HepG2 (cell line): Measurements from ENCODE around the gene CCDC150. TPM values are rescaled to one million over a fixed set of nuclear protein-coding genes. Genes with fewer than 3 reads are reported as not detected.
A peak's percentile ranks its signal among the peaks of the same experiment; 100 is the strongest.

Source experiments
- ATF5 ChIP-seq: sonication (generic); formaldehyde crosslinking; IDR thresholded peaks from 2 replicates; pipeline ENCODE4 v1.4.0; 2020; ENCODE audit warnings: mild to moderate bottlenecking, low read depth, missing genetic modification reagents
- FOXA3 ChIP-seq: IDR thresholded peaks from 2 replicates; pipeline ENCODE4 v1.6.1; 2016; ENCODE audit warnings: missing genetic modification reagents, missing compliant biosample characterization
- MAZ ChIP-seq, 2 experiments: sonication (generic) in 1 of 2; formaldehyde crosslinking in 1 of 2; IDR thresholded peaks; 2 replicates each; pipeline versions ENCODE4 v1.5.0 to v1.6.1; 2012 to 2020; ENCODE audit warnings: low read depth in 2 of 2, mild to moderate bottlenecking in 2 of 2, borderline replicate concordance in 1 of 2, improper control_type of control experiment in 1 of 2, low read length in 1 of 2, missing genetic modification reagents in 1 of 2, moderate library complexity in 1 of 2
- MXD3 ChIP-seq: IDR thresholded peaks from 2 replicates; pipeline ENCODE4 v1.6.1; 2016; ENCODE audit warnings: mild to moderate bottlenecking, missing biosample characterization, missing genetic modification reagents
- PBX3 ChIP-seq: sonication (generic); formaldehyde crosslinking; IDR thresholded peaks from 2 replicates; pipeline ENCODE4 v1.8.1; 2023; ENCODE audit warnings: missing genetic modification reagents, inconsistent platforms, borderline replicate concordance
- PHF21A ChIP-seq: sonication (generic); formaldehyde crosslinking; IDR thresholded peaks from 2 replicates; pipeline ENCODE4 v1.5.0; 2020; ENCODE audit warnings: mild to moderate bottlenecking, missing genetic modification reagents
- PHF8 ChIP-seq: sonication (generic); formaldehyde crosslinking; IDR thresholded peaks from 2 replicates; pipeline ENCODE4 v1.5.0; 2020; ENCODE audit warnings: missing genetic modification reagents
- REL ChIP-seq: sonication (generic); formaldehyde crosslinking; conservative IDR thresholded peaks from 2 replicates; pipeline ENCODE4 v1.8.0; 2022; ENCODE audit warnings: mild to moderate bottlenecking, missing genetic modification reagents, moderate library complexity
- SNAI1 ChIP-seq: sonication (generic); formaldehyde crosslinking; IDR thresholded peaks from 2 replicates; pipeline ENCODE4 v1.5.0; 2020; ENCODE audit warnings: mild to moderate bottlenecking, missing genetic modification reagents, borderline replicate concordance
- TCF7L2 ChIP-seq: IDR thresholded peaks from 2 replicates; pipeline ENCODE4 v1.6.1; 2011; ENCODE audit warnings: mild to moderate bottlenecking, low read depth, low read length, moderate library complexity
- TOE1 ChIP-seq: sonication (generic); formaldehyde crosslinking; IDR thresholded peaks from 2 replicates; pipeline ENCODE4 v1.4.0; 2020; ENCODE audit warnings: mild to moderate bottlenecking, missing genetic modification reagents
- YY1 ChIP-seq: IDR thresholded peaks from 2 replicates; pipeline ENCODE4 v1.6.1; 2011; ENCODE audit warnings: low read length, low read depth, moderate library complexity, mild to moderate bottlenecking; ENCODE audit not compliant: insufficient read depth, insufficient replicate concordance
- ZFP62 ChIP-seq: sonication (generic); formaldehyde crosslinking; IDR thresholded peaks from 2 replicates; pipeline ENCODE4 v1.4.0; 2020; ENCODE audit warnings: missing genetic modification reagents
- ZFY ChIP-seq: sonication (generic); formaldehyde crosslinking; IDR thresholded peaks from 2 replicates; pipeline ENCODE4 v1.4.0; 2020; ENCODE audit warnings: missing genetic modification reagents
- ZNF24 ChIP-seq: fragments of 450-650 bp; IDR thresholded peaks from 2 replicates; pipeline ENCODE4 v1.6.1; 2017; ENCODE audit warnings: antibody characterized with exemption, mild to moderate bottlenecking
- ZNF260 ChIP-seq: sonication (generic); formaldehyde crosslinking; IDR thresholded peaks from 2 replicates; pipeline ENCODE4 v1.4.0; 2020; ENCODE audit warnings: missing genetic modification reagents, low read depth, mild to moderate bottlenecking, borderline replicate concordance
- ZNF609 ChIP-seq: sonication (generic); formaldehyde crosslinking; IDR thresholded peaks from 2 replicates; pipeline ENCODE4 v1.4.0; 2020; ENCODE audit warnings: mild to moderate bottlenecking, missing genetic modification reagents, borderline replicate concordance
- ZNF768 ChIP-seq: sonication (generic); formaldehyde crosslinking; IDR thresholded peaks from 2 replicates; pipeline ENCODE4 v1.4.0; 2020; ENCODE audit warnings: missing genetic modification reagents
- ZNF800 ChIP-seq: sonication (generic); formaldehyde crosslinking; IDR thresholded peaks from 2 replicates; pipeline ENCODE4 v1.4.0; 2020; ENCODE audit warnings: missing genetic modification reagents
- polyA plus RNA-seq, 8 experiments: library from polyadenylated mRNA; depleted of rRNA in 3 of 8; stranded (reverse) in 7 of 8; unstranded in 1 of 8; fragments of >200 nt; fragmentation: Illumina TruSeq in 4 of 8; extraction: Trizol in 4 of 8; gene quantifications; 2 replicates each; pipeline versions ENCODE4 v1.2.1 to v1.2.3, GENCODE V29; 2011 to 2016; ENCODE audit warnings: low read depth in 4 of 8, missing spikeins in 1 of 8, mixed read lengths in 1 of 8; ENCODE audit not compliant: insufficient read depth in 1 of 8
- total RNA-seq, 5 experiments: library from RNA; depleted of rRNA; stranded (reverse); fragments of >200 nt; fragmentation: Illumina TruSeq; extraction: Trizol; gene quantifications; 2 replicates each; pipeline ENCODE4 v1.2.3, GENCODE V29; 2016; ENCODE audit warnings: low read depth in 1 of 5

CCDC150 gene
- total and polyA plus RNA-seq, 2 of the 13 experiments (the other 11 are each of a cell fraction or from before 2014, with no cell fraction given): 14.9 to 32.6 TPM

GRCh38 chr2:196639180-196640030 is at the start of gene CCDC150 (continued):
- TF ChIP-seq ZNF609 (CRISPR knock-in tag): peak; percentile 29; the same call in 1 of the 2 replicates
- no peak for TF ChIP-seq ZNF24
- peak; percentile 30; the same call in 1 of the 2 replicates for TF ChIP-seq TOE1 (CRISPR knock-in tag)
- TF ChIP-seq MXD3 (CRISPR knock-in tag): no peak; the same call in 1 of the 2 replicates
- no peak for TF ChIP-seq ZNF800 (CRISPR knock-in tag)
- TF ChIP-seq PHF8 (CRISPR knock-in tag): peak; percentile 83
- TF ChIP-seq ZNF260 (CRISPR knock-in tag): no peak
- TF ChIP-seq ZFP62 (CRISPR knock-in tag): no peak
- TF ChIP-seq PHF21A (CRISPR knock-in tag): peak; percentile 79
- peak; percentile 86 for TF ChIP-seq ZFY (CRISPR knock-in tag)
- no peak for TF ChIP-seq REL (CRISPR knock-in tag)
- TF ChIP-seq PBX3 (CRISPR knock-in tag): no peak
- TF ChIP-seq TCF7L2: no peak
- TF ChIP-seq ATF5 (CRISPR knock-in tag): no peak
- TF ChIP-seq YY1: peak; percentile 97
- peak; percentile 58; the same call in 1 of the 2 replicates for TF ChIP-seq FOXA3
- TF ChIP-seq MAZ (IDR thresholded peaks at IDR 0.05; ENCODE audit: borderline replicate concordance, low read depth, low read length): 0 out of 2 replicates have a peak, but pooled peaks have one; percentile 13
- peak; percentile 89 for TF ChIP-seq MAZ (CRISPR knock-in tag; IDR thresholded peaks at IDR 0.05; ENCODE audit: low read depth)
- TF ChIP-seq ZNF768 (CRISPR knock-in tag): peak; percentile 78; the same call in 1 of the 2 replicates
- TF ChIP-seq SNAI1 (CRISPR knock-in tag): no peak
